Measurements from ENCODE around the gene RAPGEF1.

DNA sequence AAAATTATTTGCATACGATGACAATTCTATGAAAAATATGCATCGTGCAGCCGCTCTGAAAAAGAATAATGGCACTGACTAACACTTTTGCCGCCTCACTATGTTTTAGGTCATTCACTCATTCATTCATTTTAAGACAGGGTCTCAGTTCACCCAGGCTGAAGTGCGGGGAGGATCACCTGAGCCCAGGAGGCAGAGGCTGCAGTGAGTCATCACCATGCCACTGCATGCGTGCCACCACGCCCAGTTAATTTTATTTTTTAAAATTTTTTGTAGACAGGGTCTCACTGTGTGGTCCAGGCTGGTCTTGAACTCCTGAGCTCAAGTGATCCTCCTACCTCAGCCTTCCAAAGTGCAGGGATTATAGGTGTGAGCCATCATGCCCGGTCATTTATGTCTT is 37.0 kb downstream of the RAPGEF1 start:
- TF ChIP-seq EZH2 (IDR thresholded peaks at IDR 0.05; ENCODE audit: insufficient read depth, low read length) = no peak
- no peak for TF ChIP-seq CTCF (IDR thresholded peaks at IDR 0.05; ENCODE audit: insufficient read depth, low read depth, low read length)

Measured in astrocyte (in vitro differentiated cells and primary cell).